Amniotic stem cell (primary cell): ENCODE results near the gene MAPK7.
A peak's percentile ranks its signal among the peaks of the same experiment; 100 is the strongest.

Experiments
- DNase-seq: peaks from one replicate; lab custom pipeline; 2025; lab: John Stamatoyannopoulos, UW

MAPK7 gene

DNA sequence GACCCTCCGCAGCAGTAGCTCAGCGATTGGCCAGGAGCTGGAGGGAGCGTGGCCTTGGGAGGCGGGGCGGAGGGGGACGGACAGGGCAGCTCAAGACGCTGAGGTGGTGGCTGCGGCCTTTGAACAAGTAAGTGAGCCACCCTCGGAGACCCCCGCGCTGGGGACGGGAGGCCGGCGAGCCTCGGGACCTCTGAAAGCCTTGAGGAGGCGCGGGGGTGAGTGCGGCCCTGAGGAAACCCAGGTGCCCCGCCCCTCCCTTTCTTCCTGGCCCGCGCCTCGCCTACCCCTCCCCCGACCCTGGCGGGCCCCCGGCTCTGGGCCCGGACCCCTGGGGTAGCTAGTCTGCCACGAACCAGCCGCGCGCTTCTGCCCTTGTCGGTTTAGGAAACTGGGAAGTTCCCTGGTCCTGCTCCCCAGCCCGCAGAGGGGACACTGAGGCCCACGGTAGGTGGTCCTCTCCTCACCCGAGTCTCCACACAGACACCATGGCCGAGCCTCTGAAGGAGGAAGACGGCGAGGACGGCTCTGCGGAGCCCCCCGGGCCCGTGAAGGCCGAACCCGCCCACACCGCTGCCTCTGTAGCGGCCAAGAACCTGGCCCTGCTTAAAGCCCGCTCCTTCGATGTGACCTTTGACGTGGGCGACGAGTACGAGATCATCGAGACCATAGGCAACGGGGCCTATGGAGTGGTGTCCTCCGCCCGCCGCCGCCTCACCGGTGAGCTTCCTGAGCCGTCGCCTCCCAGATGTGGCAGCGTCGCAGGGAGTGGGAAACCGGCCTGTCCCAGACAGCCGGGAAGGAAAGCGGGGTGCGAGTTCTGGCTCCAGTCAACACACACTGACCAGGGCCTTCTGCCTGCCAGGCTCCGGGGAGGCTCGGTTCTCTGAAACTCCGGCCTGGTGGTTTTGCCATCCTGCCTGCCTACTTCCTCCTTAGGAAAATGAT is at the start of gene MAPK7:
Gene MAPK7 (plus strand): TSS at position 83 of the 945 bp plus-strand sequence. CDS start 403 bp downstream, at position 486.
- no peak for DNase-seq

DNA sequence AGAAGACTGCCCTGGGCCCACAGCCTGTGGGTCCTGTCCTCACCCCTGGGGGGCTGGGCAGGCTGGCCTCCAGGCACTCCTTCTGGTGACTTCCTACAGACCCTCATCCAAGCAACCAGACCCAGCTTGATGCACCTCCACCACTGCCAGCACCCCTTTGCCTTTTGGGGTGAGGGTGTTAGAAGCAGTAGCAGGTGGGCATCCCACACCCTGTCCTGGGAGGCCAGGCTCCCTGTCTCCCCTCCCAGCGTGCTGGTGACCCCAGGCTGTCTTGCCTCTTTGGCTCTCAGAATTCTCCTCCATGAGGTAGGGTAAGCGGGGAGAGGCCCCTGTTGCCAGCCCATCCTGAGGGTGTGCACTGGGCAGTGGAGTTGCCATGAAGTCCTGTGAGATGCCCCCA is 49.2 kb upstream of the MAPK7 start:
- no peak for DNase-seq

DNA sequence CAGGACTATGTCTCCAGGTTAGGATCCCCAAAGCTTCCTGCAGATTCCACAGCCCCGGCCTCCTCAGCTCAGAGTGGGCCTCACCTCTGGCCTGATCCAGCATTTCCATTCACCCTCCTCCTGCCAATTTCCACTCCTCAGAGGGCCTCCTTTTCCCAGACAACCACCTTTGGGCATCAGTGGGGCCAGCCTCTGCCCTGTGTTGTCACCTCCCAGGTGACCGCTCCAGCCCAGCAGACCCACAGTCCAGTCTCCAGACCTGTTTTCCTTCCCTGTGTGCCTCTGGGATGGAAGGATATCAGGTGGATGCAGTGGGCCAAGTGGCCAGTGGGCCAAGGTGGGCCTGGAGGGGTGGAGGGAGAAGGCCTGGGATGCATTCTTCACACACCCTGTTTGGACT is 48.5 kb upstream of the MAPK7 start:
- DNase-seq, result no peak

DNA sequence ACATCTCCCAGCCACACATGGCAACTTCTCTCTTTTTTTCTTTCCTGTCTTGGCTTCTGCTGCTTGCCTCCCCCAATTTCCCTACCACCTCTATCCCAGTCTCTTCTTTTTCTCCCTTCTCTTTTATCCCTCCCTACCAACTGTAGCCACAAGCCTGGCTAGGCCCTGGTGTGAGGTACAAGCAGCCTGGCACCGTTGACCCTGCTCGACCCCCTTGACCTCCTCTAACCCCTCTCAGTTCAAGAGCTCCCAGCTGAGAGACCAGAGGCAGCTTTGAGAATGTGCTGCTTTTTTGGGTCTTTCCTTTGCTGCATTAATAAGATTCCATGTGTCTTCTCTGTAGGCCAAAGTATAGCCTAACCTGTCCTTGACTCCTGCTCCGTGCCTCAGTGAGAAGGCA is 48.0 kb upstream of the MAPK7 start:
- no peak for DNase-seq

DNA sequence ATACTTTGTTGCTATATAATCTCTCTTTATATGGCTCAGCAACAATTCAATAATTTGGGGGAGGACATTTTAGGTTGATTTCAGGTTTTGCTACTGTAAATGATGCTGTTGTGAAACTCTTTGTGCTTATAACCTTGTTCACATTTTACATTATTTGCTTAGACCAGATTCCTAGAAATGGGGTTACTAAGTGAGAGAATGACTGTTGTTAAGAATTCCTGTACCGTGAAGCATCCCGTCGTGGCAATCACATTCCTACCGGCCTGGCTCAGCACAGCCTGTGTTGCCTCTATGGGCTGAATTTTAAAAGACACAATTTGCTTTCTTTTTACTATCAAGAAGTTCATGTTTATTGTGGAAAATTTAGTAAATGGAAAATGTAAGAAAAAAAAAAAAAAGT is 47.2 kb upstream of the MAPK7 start:
- peak; percentile 65 for DNase-seq

DNA sequence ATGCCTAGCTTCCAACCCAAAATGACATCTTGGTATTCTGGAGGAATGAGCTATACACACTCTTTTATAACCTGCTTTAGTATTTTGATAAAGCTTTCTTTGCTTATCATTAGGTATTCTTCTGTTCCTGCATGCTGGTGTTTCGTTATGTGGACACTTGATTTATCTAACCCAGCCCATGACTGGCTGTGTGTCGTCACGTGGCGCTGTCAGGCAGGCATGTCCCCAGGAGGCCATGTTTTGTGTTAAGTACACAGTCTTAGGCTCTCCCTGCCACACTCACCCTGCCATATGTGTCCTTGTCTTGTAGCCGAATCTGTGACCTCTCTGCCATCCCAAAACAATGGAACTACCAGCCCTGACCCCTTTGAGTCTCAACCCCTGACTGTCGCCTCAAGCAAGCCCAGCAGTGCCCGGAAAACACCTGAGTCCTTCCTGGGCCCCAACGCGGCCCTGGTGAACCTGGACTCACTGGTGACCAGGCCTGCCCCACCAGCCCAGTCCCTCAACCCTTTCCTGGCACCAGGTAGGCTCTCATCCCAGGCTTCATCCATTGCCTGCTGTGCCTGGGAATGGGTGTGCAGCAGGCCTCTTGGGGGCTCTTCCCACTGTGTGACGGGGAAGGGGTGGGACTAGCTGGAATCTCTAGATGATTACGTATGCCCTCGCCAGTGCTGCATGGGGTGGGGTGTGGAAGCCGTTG is 46.6 kb upstream of the MAPK7 start:
- no peak for DNase-seq

DNA sequence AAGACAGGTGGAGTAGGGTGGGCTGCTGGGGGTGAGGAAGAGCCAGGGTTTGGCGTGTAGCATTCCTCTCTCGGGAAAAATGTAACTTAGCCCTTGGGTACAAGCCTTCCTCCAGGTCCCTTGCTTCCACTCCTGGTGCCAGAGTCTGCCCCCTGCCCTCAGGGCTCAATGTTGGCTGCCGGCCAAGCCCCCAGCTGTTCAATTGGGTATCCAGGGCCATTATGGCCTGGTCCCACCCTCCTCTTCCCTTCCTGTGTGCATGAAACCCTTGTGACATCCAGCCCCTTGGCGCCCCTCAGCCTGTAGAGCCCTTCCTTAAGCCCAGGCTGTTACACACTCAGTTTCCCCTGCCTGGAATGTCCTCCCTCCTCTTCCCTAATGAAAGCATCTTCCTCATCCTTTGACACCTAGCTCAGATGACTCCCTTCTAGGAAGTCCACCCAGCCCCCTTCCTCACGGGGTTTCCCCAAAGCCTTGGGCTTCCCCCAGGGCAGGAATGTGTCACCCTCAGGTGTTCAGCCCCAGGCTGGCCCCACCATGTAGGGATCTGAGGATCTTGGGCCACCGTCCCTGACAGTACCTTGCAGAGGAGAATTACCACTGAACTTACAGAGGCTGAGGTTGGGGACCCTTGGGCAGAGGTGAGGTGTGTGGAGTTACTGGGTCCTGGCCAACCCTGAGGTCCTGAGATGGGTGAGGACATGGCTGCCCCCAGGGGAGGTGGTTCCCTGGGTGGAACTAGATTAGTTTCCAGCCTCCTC is 45.7 kb upstream of the MAPK7 start:
- DNase-seq, result no peak

DNA sequence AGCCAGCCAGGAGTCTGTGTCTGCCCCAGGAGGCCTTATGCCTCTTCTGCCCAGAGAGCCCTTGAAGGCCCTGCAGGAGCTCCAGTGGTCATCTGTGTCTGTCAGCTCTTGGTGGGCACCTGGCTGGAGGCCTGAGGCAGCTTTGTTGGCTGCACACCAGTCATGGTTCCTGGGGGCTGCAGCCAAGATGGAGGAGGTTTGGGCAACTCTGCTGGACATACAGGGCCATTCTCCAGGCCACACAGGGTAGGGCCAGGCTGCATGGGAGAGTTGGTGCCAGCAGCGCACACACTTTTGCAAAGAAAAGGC is 45.2 kb upstream of the MAPK7 start:
- DNase-seq, result no peak

DNA sequence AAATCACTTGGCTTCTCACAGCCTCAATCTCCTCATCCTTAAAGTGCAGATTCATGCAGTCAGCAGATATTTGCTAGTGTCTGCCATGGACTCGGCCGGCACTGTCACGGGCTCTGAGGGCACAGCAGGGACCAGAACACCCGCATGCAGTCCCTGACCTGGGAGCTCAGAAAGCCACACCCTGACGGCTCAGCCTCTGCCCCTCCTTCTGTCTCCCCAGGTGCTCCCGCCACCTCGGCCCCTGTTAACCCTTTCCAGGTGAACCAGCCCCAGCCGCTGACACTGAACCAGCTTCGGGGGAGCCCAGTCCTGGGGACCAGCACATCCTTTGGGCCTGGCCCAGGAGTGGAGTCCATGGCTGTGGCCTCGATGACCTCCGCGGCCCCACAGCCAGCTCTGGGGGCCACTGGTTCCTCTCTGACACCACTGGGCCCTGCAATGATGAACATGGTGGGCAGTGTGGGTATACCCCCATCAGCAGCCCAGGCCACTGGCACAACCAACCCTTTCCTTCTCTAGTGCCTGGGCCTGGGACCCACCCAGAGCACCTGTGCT is 44.5 kb upstream of the MAPK7 start:
- no peak for DNase-seq

DNA sequence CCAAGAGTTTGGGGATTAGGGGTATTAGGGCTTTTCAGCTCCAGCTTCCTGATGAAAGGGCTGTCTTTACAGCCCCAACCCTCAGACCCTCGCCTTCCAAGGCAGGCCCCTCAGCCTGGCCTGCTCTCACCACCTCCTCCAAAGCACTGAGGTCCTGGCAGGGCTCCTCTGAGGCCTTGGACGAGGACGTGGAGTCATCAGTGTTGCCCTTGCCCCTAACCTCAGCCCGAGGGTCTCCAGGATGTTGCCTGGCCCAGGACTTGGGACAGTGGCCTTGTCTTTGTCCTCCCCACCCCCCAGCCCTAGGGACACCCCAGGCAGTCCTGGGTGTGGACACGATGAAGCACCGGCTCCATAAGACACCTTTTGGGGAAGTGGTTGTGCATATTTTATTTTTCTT is 44.0 kb upstream of the MAPK7 start:
- DNase-seq, result no peak

DNA sequence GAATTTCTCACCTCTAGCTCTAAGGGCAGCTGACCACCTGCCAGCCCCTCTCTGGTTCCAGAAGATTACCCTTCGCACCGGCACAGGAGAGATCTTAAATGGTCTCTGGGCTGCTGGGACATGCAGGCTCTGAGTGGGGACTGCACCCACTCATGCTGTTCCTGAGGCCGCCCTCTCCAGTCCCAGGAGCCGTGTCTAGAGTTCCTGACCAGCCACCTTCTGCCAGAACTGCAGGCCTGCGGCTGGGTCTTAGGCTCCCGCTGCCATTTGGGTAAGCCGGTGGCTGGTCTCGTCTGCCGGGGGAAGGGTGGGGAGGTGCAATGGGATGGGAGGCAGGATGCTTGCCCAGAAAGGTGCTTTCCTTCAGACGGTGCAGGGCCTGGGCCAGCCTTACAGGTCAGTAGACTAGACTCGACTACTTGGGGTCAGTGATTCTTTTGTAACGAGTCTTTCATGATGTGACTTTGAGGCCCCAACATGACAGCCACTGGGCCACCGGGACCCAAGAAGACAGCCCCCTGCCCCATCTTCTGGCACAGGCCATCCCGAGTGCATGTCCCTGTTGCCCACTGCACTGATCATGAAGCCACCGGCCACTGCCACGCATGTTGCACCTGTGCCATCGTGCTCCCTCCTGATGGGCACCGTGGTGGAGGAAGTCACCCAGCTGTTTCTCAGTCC is 42.2 kb upstream of the MAPK7 start:
- no peak for DNase-seq

DNA sequence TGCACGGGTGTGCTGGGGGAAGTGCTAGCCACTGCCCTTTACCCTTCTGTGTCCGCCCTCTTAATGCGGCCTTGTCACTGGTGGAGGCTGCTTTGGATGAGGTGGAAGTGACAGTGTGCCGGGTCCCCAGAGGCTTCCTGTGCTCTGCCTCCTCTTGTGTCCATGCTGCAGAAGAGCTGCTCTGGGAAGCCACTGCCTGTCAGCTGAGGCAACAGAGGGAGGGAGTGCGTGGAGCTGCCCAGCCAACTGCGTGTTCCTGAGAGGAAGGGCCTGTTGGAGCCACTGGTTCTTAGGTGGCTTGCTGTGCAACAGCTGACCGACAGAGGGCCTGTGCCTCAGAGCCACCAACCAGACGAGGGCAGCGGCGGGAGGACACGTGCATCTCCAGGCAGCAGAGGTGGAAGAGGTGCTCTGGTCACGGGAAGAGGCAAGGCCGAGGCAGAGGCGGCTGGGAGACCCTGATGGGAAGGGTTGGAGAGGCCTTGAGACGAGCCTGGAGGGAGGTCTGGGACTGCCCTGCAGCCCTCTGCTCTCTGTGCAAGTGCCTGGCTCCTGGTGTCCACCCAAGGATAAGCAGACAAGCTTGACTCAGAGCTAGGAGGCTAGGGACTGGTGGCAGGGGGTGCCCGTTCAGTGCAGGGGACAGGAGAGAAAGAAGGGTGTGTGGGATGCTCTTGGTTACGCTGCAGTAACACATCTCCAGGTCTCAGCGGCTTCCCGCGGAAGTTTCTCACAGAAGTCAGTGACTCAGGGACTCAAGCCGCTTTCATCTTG is 41.2 kb upstream of the MAPK7 start:
- no peak for DNase-seq

DNA sequence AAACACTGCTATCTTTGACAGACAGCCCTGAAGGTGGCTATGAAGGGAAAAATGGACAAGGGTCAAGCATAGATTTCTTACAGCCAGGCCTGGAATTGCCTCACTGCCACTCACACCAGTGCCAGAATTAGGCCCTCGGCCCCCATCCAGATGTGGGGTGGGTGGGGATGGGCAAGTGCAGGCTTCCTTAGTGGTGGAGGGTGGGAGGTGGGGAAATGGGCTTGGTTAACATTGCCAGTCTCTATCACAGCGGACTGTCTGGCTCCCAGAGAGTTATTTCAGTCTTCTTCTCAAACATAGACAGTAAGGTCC is 40.6 kb upstream of the MAPK7 start:
- no peak for DNase-seq

DNA sequence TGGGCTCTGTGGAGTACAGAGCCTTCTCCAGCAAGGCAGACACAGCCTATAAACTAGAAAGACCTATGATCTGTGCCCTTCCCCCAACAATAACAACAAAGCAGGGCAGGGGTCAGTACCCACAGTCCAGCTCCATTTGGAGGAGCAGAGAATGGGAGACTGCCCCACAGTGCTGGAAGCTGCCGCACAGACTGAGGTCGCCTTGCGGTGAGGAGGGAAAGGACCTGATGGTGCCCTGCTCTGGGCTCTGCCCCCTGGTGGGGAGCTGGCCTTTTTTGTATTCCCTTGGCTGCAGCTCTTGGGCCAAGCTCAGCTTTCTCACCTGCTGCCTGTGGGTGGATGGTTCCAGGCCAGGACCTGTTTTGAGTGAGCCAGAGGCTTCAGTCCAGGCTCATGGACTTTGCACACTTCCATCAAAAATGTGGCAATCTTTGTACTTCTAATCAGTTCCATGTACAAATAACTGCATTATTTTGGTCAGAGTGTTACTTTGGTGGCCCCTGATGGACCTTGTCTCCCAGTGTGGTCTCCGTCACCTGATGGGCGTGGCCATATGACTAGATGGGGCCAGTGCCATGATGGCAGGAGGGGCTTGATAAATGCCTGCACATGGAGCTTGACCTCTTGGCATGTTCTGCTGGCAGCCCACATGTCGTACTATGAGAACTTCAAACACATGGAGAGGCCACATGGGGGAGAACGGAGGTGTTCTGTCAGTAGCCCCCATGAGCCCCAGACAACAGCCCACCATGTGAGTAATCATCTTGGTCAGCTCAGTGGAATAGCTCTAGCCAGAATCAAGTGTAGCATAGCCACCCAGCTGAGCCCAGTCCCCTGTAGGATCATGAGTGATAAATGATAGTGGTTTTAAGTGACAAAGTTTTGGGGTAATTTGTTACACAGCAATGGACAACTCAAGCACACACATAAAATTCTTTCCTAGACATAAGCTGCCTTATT is 40.0 kb upstream of the MAPK7 start:
- no peak for DNase-seq

DNA sequence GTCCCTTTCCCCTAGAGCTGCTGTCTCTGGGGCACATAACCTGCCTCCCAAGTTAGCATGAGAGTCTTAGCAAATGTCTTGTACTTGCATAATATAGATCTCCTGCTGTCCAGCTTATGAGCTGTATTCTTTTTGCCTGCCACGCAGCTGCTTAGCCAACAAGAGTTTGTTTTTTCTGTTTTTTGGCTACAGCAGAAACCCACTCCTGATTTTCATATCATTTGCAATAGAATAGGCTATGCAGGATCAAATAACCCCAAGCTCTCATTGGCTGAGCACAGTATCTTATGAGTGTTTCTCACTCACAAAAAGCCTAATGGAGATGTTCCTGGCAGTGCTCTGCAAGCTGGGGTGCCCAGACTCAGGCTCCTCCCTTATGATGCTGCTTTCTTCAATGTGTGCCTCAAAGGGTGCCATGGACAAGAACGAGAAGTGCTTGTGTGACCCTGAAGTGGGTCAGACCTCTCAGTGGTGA is 38.9 kb upstream of the MAPK7 start:
- DNase-seq, result no peak

DNA sequence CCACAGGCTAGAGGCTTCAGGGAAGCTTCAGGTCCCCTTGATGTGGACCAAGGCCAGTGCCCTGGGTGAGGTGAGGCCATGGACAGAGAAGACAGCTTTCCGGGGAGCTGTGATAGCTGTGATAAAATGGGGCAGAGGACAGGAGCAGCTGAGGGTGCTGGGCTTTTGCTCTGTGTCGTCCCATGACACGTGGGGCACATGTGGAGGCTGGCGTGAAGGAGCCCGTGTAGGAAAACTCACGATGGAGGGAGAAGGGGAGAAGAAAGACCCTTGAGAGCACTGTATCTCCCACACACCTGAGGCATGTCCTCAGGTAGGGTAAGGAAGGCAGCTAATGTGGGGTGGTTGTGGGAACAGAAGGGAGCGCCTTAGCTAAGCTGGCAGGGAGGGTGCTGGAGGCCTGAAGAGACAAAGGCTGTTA is 37.1 kb upstream of the MAPK7 start:
- no peak for DNase-seq

DNA sequence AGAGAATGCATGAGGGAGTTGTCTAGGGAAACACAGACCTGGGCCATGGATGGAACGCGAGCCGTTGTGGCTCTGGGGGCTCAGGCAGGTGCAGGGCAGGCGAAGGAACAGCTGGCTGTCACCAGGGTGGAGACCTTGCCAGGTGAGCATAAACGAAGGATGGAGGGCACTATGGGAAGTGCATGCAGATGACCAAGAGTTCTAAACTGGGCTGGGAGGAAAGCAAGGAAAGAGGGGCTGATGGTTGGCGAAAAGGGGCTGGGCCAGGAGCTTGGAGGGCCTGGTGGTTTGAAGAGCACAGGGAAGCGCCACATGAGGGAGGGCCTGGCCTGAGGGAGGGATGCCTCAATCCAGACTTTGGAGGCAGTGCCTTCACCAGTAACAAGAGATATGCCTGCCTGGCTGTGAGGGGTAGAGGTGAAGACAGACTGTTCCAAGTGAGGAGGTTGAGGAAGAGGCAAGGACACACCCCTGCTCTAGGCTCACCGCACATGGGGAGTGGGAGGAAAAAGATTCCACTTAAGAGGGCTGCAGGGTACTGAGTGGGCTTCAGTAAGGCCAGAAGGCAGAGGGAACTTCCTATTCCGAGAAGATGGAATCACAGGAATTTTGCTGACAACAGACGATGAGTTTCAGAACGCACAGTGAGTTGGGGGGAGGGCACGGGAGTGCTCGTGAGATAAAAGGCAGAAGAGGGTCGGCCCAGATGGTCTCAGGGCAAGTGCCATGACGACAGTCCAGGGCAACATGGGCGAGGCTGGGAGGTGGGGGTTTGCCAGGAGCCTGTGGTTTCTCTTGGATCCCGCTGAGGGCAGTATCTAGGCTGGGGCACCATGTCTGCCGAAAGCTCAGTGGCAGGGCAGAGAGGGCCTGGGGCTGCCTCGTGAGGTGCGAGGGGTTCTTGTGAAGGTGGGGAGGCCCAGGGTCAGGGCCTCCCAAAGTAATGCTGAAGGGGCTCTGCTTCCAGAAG is 36.4 kb upstream of the MAPK7 start:
- DNase-seq, result no peak

DNA sequence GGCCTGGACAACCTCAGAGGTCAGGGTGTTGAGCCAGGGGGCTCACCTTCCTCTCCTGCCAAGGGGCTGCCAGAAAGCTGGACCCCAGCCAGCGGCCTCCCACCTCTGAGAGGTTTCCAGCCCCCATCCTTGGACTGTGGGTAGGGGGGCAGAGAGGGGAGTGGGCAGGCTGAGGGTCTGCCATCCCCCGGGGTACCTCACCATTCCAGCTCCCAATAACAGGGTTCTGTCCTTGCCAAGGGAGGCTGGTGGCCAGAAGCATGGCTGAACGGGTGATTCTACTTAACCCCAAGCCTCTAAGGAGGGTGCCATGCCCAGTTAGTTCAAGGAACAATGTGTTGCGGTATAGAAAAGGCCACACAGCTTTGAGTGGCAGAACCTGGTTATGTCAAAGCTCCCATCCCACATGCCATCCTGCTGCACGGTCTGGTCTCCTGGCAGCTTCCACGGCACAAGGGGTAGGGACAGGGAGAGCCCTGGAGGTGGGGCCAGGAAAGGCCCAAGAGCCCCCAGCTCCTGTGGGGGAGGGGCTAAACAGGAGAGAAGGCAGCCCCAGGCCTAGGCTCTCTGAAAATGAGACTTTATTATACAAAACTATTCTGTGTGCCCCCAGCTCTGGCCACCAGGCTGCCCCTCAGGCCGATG is 35.6 kb upstream of the MAPK7 start:
- DNase-seq, result no peak
